ENCODE data around the gene CDC14A. TPM values are rescaled to one million over a fixed set of nuclear protein-coding genes. Genes with fewer than 3 reads are reported as not detected.

Gene CDC14A
- total RNA-seq, 1 donor from 2014 or later: 0.79 TPM

DNA sequence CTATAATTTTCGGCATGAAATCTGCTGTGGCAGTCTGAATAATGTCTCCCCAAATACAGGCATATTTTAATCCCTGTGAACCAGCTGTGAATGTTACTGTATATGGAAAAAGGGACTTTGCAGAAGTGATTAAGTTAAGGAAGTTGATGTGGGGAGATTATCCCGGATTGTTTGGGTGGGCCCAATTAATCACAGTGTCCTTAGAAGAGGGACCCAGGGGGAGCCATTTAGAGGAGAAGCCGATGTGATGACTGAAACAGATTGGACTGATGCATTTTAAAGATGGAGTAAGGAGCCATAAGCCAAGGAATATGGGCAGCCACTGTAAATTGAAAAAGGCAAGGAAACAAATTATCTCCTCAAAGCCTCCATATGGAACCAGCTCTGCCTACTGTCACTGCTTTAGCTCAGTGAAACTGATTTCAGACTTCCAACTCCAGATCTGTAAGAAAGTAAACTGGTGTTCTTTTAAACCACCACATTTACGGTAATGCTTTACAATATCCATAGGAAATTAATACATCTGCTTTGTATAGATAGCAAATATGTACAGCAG, 124.5 kb downstream of the CDC14A start:
- TF ChIP-seq, protein P1, sequence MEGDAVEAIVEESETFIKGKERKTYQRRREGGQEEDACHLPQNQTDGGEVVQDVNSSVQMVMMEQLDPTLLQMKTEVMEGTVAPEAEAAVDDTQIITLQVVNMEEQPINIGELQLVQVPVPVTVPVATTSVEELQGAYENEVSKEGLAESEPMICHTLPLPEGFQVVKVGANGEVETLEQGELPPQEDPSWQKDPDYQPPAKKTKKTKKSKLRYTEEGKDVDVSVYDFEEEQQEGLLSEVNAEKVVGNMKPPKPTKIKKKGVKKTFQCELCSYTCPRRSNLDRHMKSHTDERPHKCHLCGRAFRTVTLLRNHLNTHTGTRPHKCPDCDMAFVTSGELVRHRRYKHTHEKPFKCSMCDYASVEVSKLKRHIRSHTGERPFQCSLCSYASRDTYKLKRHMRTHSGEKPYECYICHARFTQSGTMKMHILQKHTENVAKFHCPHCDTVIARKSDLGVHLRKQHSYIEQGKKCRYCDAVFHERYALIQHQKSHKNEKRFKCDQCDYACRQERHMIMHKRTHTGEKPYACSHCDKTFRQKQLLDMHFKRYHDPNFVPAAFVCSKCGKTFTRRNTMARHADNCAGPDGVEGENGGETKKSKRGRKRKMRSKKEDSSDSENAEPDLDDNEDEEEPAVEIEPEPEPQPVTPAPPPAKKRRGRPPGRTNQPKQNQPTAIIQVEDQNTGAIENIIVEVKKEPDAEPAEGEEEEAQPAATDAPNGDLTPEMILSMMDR (IDR thresholded peaks at IDR 0.05; ENCODE audit: insufficient read depth, low read length, severe bottlenecking): no peak
- no peak for FAIRE-seq
- Histone ChIP-seq H3K36me3 (ENCODE audit: control insufficient read depth, insufficient read depth, low read length) (no peaks in the 10 kb centered on the region), H3K4me3 (ENCODE audit: low read depth, low read length) (no peak overlapping the region), H3K27me3 (ENCODE audit: control insufficient read depth, insufficient read depth, low read length) (no peaks in the 10 kb centered on the region)
- no peak for DNase-seq (ENCODE audit: low read depth)

DNA sequence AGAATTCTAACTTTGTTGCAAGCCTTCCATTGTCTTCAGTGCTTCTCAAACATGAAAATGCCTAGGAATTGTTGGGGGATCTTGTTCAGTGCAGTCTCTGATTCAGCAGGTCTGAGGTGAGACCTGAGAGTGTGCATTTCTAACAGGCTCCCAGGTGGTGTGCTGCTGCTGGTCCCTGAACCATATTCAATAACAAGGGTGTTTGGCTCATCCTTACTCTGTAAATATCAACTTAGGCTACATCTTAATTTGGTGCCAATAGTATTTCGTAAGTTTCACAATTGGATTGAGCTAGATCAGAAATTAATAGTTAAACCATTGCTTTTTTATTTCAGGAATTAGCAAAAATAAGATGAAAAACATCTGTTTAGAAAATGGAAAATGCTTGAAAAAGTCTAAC, 126.5 kb downstream of the CDC14A start:
- no peaks in the 10 kb centered on the region for H3K27me3 ChIP-seq (ENCODE audit: control insufficient read depth, insufficient read depth, low read length)
- TF ChIP-seq, protein P1 (IDR thresholded peaks at IDR 0.05; ENCODE audit: insufficient read depth, low read length, severe bottlenecking): no peak
- FAIRE-seq: no peak
- H3K4me3 ChIP-seq (ENCODE audit: low read depth, low read length): no peak overlapping the region
- H3K36me3 ChIP-seq (ENCODE audit: control insufficient read depth, insufficient read depth, low read length): no peaks in the 10 kb centered on the region
- no peak for DNase-seq (ENCODE audit: low read depth)

DNA sequence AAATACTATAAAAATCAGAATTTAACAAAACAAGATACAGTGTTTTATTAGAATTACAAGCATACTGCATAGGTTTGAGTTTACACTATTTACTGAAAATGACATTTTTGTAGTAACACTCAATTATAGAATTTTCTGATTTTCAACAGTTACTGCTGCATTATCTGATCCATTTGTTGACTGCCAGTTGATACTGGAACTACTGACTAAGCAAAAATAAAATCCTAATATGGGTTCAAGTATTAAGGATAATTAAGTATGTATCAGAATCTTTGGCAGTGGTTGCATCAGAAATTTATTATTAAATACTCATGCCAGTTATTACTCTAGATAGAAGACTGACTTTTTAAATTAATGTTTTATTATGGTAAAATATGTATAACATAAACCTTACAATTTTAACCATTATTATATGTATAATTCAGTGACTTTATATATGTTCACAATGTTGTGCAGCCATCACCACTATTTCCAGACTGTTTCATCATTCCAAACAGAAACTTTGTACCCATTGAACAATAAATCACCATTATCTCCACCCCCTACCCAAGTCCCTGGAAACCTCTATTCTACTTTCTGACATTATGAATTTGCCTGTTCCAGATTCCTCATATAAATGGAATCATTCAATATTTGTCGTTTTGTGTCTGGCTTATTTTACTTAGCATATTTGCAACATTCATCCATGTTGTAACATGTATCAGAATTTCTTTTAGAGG, 127.5 kb downstream of the CDC14A start:
- FAIRE-seq: no peak
- Histone ChIP-seq H3K4me3 (ENCODE audit: low read depth, low read length) (no peak overlapping the region), H3K27me3 (ENCODE audit: control insufficient read depth, insufficient read depth, low read length) (no peaks in the 10 kb centered on the region), H3K36me3 (ENCODE audit: control insufficient read depth, insufficient read depth, low read length) (no peaks in the 10 kb centered on the region)
- TF ChIP-seq, protein P1 (IDR thresholded peaks at IDR 0.05; ENCODE audit: insufficient read depth, low read length, severe bottlenecking): no peak
- no peak for DNase-seq (ENCODE audit: low read depth)

DNA sequence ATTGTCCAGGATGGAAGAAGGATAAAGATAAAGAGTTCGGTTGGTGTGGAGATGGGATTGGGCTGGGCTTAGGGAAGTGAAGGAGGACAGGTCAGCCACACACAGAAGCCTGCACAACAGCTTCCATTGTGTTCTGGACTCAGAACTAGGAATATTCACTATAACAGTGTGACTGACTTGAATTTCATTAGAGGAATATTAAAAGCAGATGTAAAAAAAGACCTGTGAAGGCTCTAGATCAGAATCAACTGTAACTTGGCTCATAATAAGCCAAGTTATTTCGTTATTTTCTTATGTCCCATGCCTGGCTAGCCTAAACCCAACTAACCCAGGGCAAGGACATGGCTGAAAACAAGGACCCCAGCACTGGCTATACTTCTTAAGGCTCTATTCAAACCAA, 129.0 kb downstream of the CDC14A start:
- no peak overlapping the region for H3K4me3 ChIP-seq (ENCODE audit: low read depth, low read length)
- TF ChIP-seq, protein P1 (IDR thresholded peaks at IDR 0.05; ENCODE audit: insufficient read depth, low read length, severe bottlenecking): no peak
- no peak for DNase-seq (ENCODE audit: low read depth)
- no peak for FAIRE-seq
- no peaks in the 10 kb centered on the region for H3K36me3 ChIP-seq (ENCODE audit: control insufficient read depth, insufficient read depth, low read length)
- no peaks in the 10 kb centered on the region for H3K27me3 ChIP-seq (ENCODE audit: control insufficient read depth, insufficient read depth, low read length)

DNA sequence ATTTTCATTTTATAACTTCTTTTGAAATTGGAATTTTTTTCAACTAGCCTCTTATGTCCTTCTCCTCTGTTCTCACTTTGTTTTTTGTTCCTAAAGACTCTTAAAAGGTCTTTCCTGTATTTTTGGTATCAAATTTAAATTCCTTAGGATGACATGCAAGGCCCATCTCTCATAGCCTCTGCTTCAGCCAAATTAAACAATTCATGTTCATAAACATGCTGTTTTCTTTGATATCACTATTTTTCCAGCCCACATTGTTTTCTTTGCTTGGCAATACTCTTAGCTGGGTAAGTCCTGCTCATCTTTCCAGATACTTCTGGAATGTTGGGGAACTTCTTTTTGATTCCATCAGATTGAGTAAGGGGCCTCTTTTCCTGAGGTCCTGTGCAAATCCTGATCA, 129.9 kb downstream of the CDC14A start:
- FAIRE-seq: no peak
- H3K27me3 ChIP-seq (ENCODE audit: control insufficient read depth, insufficient read depth, low read length): no peaks in the 10 kb centered on the region
- no peaks in the 10 kb centered on the region for H3K36me3 ChIP-seq (ENCODE audit: control insufficient read depth, insufficient read depth, low read length)
- no peak overlapping the region for H3K4me3 ChIP-seq (ENCODE audit: low read depth, low read length)
- no peak for DNase-seq (ENCODE audit: low read depth)
- TF ChIP-seq, protein P1 (IDR thresholded peaks at IDR 0.05; ENCODE audit: insufficient read depth, low read length, severe bottlenecking): no peak
